Measurements from ENCODE around the gene HSFX1. TPM values are rescaled to one million over a fixed set of nuclear protein-coding genes. Genes with fewer than 3 reads are reported as not detected.
"Not testable (repeated sequence)": the region's sequence is repeated elsewhere in the genome, so short reads cannot be mapped to it uniquely, and the experiment has no call there.

HSFX1 gene
- polyA plus RNA-seq, 2 donors: 0.51 to 1.4 TPM

DNA sequence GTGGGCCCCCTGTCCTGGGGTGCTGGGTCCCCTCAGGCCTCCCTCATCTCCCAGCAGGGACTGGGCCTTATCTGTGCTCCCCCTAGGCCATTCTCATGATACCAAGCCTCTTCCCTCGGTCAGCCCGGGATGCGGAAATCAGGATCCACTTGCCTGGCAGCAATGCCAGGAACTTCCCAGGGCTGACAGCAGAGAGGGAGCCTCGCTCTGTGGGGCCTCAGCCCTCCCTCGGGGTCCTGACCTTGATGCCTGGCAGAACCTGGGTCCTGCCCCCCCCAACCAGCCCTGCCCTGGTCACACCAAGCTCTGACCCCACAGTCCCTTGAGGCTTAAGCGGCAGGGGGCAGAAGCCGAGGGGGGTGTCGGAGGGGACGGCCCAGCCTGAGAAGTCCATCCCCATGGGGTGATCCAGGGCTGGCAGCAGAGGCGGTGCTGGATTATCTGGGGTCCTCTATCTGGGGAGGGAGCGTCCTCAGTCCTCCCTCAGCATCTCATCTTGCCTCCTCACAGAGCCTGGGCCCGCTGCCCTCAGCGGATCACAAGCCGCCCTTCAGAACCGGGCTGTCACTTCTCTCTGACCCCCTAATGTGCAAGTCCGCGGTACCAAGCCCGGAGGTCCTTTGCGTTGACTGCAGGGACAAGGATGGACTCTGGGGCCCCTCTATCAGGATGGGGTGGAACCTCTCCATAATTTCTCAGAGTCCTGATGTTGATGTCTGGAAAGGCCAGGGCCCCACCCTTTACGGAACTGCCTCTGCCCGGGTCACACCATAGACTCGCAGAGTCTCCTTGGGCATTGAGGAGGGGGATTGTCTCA, 11.8 kb upstream of the HSFX1 start:
- not testable (repeated sequence) for H3K9me3 ChIP-seq (ENCODE audit: control insufficient read depth in 2 of 2, insufficient read depth in 1 of 2, low read depth in 1 of 2, low read length in 1 of 2); H3K27ac ChIP-seq (ENCODE audit: low read depth in 2 of 2, low read length in 1 of 2); H3K36me3 ChIP-seq (ENCODE audit: control insufficient read depth in 2 of 2, insufficient read depth in 2 of 2, low read length in 1 of 2); H3K4me1 ChIP-seq (ENCODE audit: control insufficient read depth in 2 of 2, insufficient read depth in 2 of 2, low read length in 1 of 2); H3K4me3 ChIP-seq (ENCODE audit: low read depth in 1 of 2, low read length in 2 of 2); H3K27me3 ChIP-seq (ENCODE audit: control insufficient read depth in 1 of 2, insufficient read depth in 2 of 2, low read length in 2 of 2)
- 83 to 92% methylated on average over 22 of the region's 22 CpGs for WGBS, 2 donors

DNA sequence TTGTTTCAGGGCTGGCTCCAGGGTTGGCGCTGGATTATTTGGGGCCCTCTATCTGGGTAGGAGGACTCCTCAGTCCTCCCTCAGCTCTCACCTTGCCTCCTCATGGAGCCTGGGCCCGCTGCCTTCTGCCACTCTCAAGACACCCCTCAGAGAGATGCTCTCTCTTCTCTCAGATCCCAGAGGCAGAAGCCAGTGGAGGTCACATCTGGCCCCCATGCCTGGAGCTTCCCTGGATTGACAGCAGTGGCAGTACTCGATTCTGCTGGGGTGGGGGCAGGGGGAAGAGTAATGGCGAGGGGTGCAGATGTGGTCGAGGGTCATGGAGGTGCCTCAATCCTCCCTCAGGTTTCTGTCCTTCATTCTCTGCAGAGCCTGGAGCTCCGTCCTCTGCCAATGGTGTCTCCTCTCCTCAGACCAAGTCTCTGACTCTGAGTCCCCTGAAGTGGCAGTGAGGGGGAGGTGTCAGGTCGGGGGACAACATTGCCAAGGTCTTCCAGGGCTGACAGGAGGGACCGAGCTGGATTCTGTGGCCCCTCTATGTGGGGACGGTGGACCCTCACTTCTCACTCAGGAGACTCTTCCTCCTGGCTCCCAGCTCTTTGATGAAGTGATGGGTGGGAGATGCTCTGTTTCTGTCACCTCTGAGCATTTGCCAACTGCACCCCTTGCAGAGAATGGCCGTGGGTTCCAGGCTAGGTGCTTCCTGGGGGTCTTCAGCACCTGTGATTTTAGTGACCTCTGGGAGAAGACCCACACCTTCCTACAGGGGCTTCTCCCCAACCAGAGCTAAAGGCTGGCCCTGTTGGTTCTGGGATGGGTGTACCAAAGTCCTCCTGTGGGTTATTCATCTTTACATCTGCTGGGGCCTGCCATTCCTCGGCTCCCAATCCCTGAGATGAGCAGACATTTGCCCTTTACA, 10.9 kb upstream of the HSFX1 start:
- Histone ChIP-seq H3K4me1 (ENCODE audit: control insufficient read depth in 2 of 2, insufficient read depth in 2 of 2, low read length in 1 of 2) (no peaks in the 10 kb centered on the region), H3K27me3 (ENCODE audit: control insufficient read depth in 1 of 2, insufficient read depth in 2 of 2, low read length in 2 of 2) (no peaks in the 10 kb centered on the region), H3K36me3 (ENCODE audit: control insufficient read depth in 2 of 2, insufficient read depth in 2 of 2, low read length in 1 of 2) (no peaks in the 10 kb centered on the region), H3K9me3 (ENCODE audit: control insufficient read depth in 2 of 2, insufficient read depth in 1 of 2, low read depth in 1 of 2, low read length in 1 of 2) (no peaks in the 10 kb centered on the region), H3K27ac (ENCODE audit: low read depth in 2 of 2, low read length in 1 of 2) (no peak overlapping the region), H3K4me3 (ENCODE audit: low read depth in 1 of 2, low read length in 2 of 2) (no peak overlapping the region)
- 65 to 80% methylated on average over 10 of the region's 11 CpGs for WGBS, 2 donors

DNA sequence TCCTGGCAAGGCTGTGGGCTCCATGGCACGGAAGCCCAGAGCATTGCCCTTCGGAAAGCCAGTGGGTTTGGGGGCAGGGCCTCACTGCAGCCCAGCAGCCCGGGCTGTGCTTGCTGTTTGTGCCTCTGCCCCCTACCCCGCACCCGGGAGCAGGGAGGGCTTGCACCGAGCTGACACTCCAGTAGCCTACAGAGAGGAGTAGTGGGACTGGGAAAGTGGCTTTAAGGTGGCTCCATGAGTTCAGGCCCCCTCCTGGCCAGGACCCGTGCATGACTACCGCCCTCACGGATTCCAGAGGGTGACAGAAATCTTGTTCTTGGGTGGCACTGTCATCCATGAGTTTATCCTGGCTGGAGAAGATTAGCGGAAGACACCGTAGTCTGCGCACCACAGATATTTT, 3.5 kb upstream of the HSFX1 start:
- not testable (repeated sequence) for H3K27ac ChIP-seq (ENCODE audit: low read depth in 2 of 2, low read length in 1 of 2); H3K27me3 ChIP-seq (ENCODE audit: control insufficient read depth in 1 of 2, insufficient read depth in 2 of 2, low read length in 2 of 2); H3K9me3 ChIP-seq (ENCODE audit: control insufficient read depth in 2 of 2, insufficient read depth in 1 of 2, low read depth in 1 of 2, low read length in 1 of 2); H3K4me3 ChIP-seq (ENCODE audit: low read depth in 1 of 2, low read length in 2 of 2); H3K4me1 ChIP-seq (ENCODE audit: control insufficient read depth in 2 of 2, insufficient read depth in 2 of 2, low read length in 1 of 2); H3K36me3 ChIP-seq (ENCODE audit: control insufficient read depth in 2 of 2, insufficient read depth in 2 of 2, low read length in 1 of 2)
- 56 to 89% methylated on average over 3 of the region's 12 CpGs for whole genome bisulfite sequencing, 2 donors

DNA sequence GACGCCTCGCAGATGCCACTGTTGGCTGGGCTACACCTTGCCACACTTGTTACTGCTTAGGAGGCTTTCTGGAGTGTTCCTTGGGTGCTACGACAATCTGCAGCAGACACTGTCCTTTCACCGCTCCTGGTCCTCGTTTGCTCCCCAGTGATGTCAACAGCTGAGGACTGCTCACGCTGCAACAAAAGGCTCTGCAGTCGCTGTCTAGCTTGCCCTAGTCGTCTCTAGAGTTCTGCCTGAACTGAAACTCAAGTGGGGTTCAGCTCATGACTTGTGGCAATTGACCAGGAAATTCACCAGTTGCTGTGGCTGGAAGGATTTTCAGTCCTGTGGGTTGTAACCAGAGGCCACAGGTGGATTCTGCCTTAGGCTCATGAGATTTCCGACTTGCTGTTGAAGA, 842 bp upstream of the HSFX1 start:
- H3K4me1 ChIP-seq (ENCODE audit: control insufficient read depth in 2 of 2, insufficient read depth in 2 of 2, low read length in 1 of 2); H3K4me3 ChIP-seq (ENCODE audit: low read depth in 1 of 2, low read length in 2 of 2); H3K27ac ChIP-seq (ENCODE audit: low read depth in 2 of 2, low read length in 1 of 2); H3K36me3 ChIP-seq (ENCODE audit: control insufficient read depth in 2 of 2, insufficient read depth in 2 of 2, low read length in 1 of 2); H3K27me3 ChIP-seq (ENCODE audit: control insufficient read depth in 1 of 2, insufficient read depth in 2 of 2, low read length in 2 of 2); H3K9me3 ChIP-seq (ENCODE audit: control insufficient read depth in 2 of 2, insufficient read depth in 1 of 2, low read depth in 1 of 2, low read length in 1 of 2): not testable (repeated sequence)
- WGBS, 2 donors: no CpG with 5 or more reads among the region's 9 CpGs

DNA sequence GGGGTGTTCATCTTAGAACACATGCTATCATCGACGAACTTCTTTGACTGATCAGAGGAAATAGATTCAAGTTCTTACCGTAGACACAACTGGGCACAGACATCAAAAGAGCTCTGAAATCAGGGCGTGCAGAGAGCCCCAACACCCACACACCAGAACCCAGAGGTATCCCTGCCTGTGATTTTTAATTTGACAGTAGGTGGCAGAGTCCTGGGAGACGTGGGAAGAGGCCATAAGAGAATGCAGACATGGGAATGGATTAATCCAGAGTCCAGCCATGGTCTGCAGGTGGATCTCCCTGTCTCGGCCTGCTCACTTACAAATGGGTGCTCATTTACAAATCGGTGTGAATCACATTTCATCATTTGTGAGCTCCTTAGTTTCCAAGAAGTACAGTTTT, 4.1 kb downstream of the HSFX1 start:
- H3K36me3 ChIP-seq (ENCODE audit: control insufficient read depth in 2 of 2, insufficient read depth in 2 of 2, low read length in 1 of 2); H3K27ac ChIP-seq (ENCODE audit: low read depth in 2 of 2, low read length in 1 of 2); H3K4me1 ChIP-seq (ENCODE audit: control insufficient read depth in 2 of 2, insufficient read depth in 2 of 2, low read length in 1 of 2); H3K4me3 ChIP-seq (ENCODE audit: low read depth in 1 of 2, low read length in 2 of 2); H3K9me3 ChIP-seq (ENCODE audit: control insufficient read depth in 2 of 2, insufficient read depth in 1 of 2, low read depth in 1 of 2, low read length in 1 of 2); H3K27me3 ChIP-seq (ENCODE audit: control insufficient read depth in 1 of 2, insufficient read depth in 2 of 2, low read length in 2 of 2): not testable (repeated sequence)
- no CpG with 5 or more reads among the region's 7 CpGs for WGBS, 2 donors

DNA sequence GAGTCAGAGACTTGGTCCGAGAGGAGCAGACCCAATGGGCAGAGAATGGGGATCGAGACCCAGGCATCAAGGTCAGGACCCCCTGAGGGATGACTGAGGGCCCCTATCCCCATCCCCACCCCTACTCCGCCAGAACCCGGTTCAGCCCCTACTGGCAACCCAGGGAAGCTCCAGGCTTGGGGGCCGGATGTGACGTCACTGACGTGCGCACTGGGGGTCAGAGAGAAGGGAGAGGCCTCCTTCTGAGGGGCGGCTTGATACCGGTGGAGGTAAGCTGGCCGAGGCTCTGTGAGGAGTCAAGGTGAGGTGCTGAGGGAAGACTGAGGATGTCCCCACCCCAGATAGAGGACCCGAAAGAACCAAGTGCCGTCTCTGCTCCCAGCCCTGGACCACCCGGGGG, 7.9 kb downstream of the HSFX1 start, which contains the start of gene MAGEA9:
Gene MAGEA9 (plus strand): TSS at position 204 of the 400 bp plus-strand sequence. CDS start 4,281 bp downstream, outside the sequence.
- H3K36me3 ChIP-seq (ENCODE audit: control insufficient read depth in 2 of 2, insufficient read depth in 2 of 2, low read length in 1 of 2); H3K27ac ChIP-seq (ENCODE audit: low read depth in 2 of 2, low read length in 1 of 2); H3K4me1 ChIP-seq (ENCODE audit: control insufficient read depth in 2 of 2, insufficient read depth in 2 of 2, low read length in 1 of 2); H3K9me3 ChIP-seq (ENCODE audit: control insufficient read depth in 2 of 2, insufficient read depth in 1 of 2, low read depth in 1 of 2, low read length in 1 of 2); H3K4me3 ChIP-seq (ENCODE audit: low read depth in 1 of 2, low read length in 2 of 2); H3K27me3 ChIP-seq (ENCODE audit: control insufficient read depth in 1 of 2, insufficient read depth in 2 of 2, low read length in 2 of 2): not testable (repeated sequence)
- no CpG with 5 or more reads among the region's 14 CpGs for WGBS, 2 donors

DNA sequence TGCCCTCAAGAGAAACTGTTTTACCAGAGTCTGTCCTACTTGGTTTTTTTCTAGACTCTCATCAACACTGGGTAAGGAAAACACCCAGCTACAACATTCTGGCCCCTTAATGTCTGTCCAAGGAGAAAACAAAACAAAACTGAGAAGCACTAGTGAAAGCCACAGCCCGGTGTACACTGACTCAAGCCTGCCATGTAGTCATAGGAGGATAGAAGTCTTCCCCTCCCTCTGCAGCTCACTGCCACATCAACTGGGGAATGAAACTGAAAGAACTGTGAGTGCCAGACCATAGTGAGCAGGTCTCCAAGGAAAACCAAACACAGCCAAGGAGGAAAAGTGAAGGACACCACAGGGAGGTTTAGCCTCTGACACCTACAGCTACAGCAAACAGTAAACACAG, 21.7 kb downstream of the HSFX1 start:
- not testable (repeated sequence) for H3K4me3 ChIP-seq (ENCODE audit: low read depth in 1 of 2, low read length in 2 of 2); H3K27ac ChIP-seq (ENCODE audit: low read depth in 2 of 2, low read length in 1 of 2); H3K4me1 ChIP-seq (ENCODE audit: control insufficient read depth in 2 of 2, insufficient read depth in 2 of 2, low read length in 1 of 2); H3K9me3 ChIP-seq (ENCODE audit: control insufficient read depth in 2 of 2, insufficient read depth in 1 of 2, low read depth in 1 of 2, low read length in 1 of 2); H3K27me3 ChIP-seq (ENCODE audit: control insufficient read depth in 1 of 2, insufficient read depth in 2 of 2, low read length in 2 of 2); H3K36me3 ChIP-seq (ENCODE audit: control insufficient read depth in 2 of 2, insufficient read depth in 2 of 2, low read length in 1 of 2)
- no CpG with 5 or more reads among the region's 1 CpG for WGBS, 2 donors

DNA sequence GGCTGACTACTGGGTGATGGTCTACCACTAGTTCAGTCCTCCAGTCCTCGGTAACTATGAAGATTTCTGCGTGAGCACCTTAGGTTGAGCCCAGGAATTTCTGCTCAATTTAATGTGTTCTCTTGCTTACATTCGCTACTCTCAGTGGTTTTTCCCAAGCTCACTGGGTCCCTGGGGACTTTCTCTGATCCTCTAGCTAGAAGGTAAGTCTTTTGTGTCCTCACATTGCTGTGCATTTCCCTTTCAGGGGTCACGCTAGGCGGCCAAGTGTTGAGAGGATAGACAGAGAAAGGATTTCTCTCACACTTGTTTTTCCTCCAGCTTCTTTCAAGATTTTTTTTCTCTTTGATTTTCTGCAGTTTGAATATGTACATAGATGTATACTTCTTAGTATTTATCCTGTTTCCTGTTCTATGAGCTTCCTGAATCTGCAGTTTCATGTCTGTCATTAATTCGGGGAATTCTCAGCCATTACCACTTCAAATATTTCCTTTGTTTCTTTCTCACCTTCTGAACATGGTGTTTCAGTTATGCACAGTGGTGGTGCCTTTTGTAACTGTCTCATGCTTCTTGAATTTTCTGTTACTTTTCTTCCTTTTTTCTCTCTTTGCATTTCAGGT, 25.3 kb downstream of the HSFX1 start:
- Histone ChIP-seq H3K4me3 (ENCODE audit: low read depth in 1 of 2, low read length in 2 of 2) (no peak overlapping the region), H3K27me3 (ENCODE audit: control insufficient read depth in 1 of 2, insufficient read depth in 2 of 2, low read length in 2 of 2) (peaks cover 0 to 2% of the 10 kb centered on the region in 2 donors), H3K36me3 (ENCODE audit: control insufficient read depth in 2 of 2, insufficient read depth in 2 of 2, low read length in 1 of 2) (no peaks in the 10 kb centered on the region), H3K9me3 (ENCODE audit: control insufficient read depth in 2 of 2, insufficient read depth in 1 of 2, low read depth in 1 of 2, low read length in 1 of 2) (no peaks in the 10 kb centered on the region), H3K27ac (ENCODE audit: low read depth in 2 of 2, low read length in 1 of 2) (no peak overlapping the region), H3K4me1 (ENCODE audit: control insufficient read depth in 2 of 2, insufficient read depth in 2 of 2, low read length in 1 of 2) (no peaks in the 10 kb centered on the region)
- WGBS, 2 donors: 77 to 85% methylated on average over 6 of the region's 6 CpGs

DNA sequence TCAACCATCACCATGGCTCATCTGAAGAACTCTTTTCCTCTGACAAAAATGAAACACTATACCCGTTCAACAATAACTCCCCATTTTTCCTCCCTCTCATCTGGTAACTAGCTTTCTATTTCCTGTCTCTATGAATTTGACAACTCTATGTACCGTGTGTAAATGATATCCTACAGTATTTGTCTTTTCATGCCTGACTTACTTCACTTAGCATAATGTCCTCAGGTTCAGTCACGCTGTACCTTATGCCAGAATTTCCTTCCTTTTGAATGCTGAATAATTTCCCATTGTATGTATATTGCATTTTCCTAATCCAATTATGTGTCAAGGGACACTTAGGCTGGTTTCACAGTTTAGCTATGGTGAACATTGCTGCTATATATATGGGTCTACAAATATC, 26.1 kb downstream of the HSFX1 start:
- H3K27ac ChIP-seq (ENCODE audit: low read depth in 2 of 2, low read length in 1 of 2): no peak overlapping the region
- H3K36me3 ChIP-seq (ENCODE audit: control insufficient read depth in 2 of 2, insufficient read depth in 2 of 2, low read length in 1 of 2): no peaks in the 10 kb centered on the region
- no peak overlapping the region for H3K4me3 ChIP-seq (ENCODE audit: low read depth in 1 of 2, low read length in 2 of 2)
- H3K27me3 ChIP-seq (ENCODE audit: control insufficient read depth in 1 of 2, insufficient read depth in 2 of 2, low read length in 2 of 2): peaks cover 0 to 2% of the 10 kb centered on the region in 2 donors
- no peaks in the 10 kb centered on the region for H3K4me1 ChIP-seq (ENCODE audit: control insufficient read depth in 2 of 2, insufficient read depth in 2 of 2, low read length in 1 of 2)
- H3K9me3 ChIP-seq (ENCODE audit: control insufficient read depth in 2 of 2, insufficient read depth in 1 of 2, low read depth in 1 of 2, low read length in 1 of 2): no peaks in the 10 kb centered on the region
- 42 to 58% methylated on average over 3 of the region's 3 CpGs for WGBS, 2 donors
